HG02759 (cell line): ENCODE data around the gene CDC42.
"Not testable (repeated sequence)": the region's sequence is repeated elsewhere in the genome, so short reads cannot be mapped to it uniquely, and the experiment has no call there.

ENCODE experiments used
- ATAC-seq: cut with Tn5 transposase; IDR thresholded peaks from one replicate; pipeline ENCODE4 v1.9.1; 2021; ENCODE audit warnings: mild to moderate bottlenecking, moderate library complexity; ENCODE audit not compliant: unreplicated experiment

CDC42 gene

DNA sequence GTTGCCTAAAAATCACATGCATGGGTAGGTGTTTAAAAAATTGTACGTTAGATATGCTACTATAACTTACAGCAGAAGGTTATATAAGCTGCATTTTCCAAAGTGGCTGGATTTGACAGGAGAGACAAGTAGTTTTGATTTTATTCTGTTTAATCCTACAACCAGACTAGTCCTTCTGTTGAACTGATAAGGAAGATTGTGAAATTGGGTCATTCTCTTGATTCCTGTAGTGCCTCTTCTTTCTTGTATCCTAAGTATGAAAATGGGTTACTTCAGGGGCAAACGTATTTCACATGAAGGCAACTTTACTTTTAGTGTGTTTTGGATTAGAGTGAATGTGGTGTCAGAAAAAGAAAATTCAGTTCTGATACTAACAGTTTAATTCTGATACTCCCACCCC, 19.0 kb downstream of the CDC42 start:
- no peak for ATAC-seq

DNA sequence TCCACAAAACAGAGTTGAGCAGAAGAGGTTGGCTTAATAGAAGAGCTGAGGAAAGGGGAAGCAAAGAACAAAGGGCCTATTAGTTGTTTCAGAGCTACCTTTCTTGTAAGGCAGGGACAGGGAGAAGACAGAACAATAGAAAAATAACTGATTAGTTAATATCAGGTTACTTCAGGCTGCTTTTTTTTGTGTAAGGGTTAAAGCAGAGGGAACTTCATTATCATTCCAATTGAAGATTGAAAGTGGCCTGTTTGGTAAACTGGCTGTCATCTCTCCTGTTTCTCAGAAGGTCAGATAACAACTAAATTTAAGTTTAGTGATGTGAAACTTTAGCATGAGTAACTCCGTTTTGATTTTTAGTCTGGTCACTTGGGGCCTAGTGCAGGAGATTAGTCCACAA, 22.3 kb downstream of the CDC42 start:
- no peak for ATAC-seq

GRCh38 chr1:22075718-22076117, 23.2 kb downstream of the CDC42 start:
- ATAC-seq: no peak

GRCh38 chr1:22076346-22076745, 23.8 kb downstream of the CDC42 start:
- ATAC-seq: no peak

GRCh38 chr1:22077728-22078127, 25.2 kb downstream of the CDC42 start:
- ATAC-seq: no peak

DNA sequence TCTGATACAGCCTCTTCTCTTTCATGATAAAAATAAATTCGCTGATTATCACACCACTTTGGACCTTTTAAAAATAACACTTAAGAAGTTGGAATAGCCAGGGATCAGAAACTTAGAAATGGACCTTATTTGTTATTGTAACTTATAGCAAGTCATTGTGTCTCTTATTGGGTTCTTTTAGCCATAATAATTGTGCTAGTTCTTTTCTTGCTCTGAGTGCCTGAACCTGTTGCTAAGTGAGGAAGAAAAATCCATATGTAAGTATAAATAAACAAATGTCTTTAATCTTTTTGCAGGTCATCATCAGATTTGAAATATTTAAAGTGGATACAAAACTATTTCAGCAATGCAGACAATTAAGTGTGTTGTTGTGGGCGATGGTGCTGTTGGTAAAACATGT, 25.6 kb downstream of the CDC42 start:
- no peak for ATAC-seq

GRCh38 chr1:22080191-22080590, 27.7 kb downstream of the CDC42 start:
- ATAC-seq: no peak

- no peak for ATAC-seq
Observed at GRCh38 chr1:22088331-22088730, 35.8 kb downstream of the CDC42 start.

DNA sequence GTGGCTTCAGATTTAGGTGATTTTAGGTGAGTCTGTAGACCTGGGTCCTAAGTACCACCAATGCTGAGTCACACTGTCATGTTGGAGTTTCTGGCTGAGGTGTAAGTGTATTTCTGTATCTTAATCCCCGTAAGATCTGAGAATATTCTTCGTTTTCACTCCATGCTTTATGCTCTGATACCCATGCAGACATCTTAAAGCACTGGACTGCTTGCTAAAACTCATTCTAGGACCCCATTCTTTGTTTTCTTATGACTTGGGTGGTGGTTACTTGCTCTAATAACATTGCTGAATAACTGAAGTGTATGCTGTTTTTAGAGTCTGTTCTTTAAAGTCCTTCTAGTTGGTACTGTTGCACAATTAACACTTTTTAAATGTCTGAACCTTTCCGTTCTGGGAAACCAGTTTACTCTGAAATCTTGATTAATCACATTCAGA, 36.6 kb downstream of the CDC42 start:
- ATAC-seq: no peak

- ATAC-seq: no peak
Observed at GRCh38 chr1:22089787-22090186, 37.3 kb downstream of the CDC42 start.

DNA sequence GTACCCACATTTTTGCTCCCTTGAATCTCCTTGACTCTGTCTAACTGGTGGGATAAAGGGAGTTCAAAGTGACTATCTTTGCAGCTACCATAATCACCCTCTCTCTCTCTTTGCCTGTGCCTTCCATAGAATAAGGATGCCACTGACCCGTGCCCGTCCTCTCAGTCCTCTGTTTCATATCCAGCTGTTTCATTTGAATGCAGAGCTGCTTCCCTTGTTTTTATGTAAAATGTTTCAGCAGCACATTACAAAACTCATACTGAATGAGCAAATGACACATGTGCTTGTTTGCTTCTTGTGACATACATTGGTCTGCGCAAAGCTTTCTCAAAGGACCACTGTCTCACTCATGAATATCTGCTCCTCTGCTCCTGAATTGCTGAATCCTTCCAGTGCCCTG, 38.4 kb downstream of the CDC42 start:
- no peak for ATAC-seq

DNA sequence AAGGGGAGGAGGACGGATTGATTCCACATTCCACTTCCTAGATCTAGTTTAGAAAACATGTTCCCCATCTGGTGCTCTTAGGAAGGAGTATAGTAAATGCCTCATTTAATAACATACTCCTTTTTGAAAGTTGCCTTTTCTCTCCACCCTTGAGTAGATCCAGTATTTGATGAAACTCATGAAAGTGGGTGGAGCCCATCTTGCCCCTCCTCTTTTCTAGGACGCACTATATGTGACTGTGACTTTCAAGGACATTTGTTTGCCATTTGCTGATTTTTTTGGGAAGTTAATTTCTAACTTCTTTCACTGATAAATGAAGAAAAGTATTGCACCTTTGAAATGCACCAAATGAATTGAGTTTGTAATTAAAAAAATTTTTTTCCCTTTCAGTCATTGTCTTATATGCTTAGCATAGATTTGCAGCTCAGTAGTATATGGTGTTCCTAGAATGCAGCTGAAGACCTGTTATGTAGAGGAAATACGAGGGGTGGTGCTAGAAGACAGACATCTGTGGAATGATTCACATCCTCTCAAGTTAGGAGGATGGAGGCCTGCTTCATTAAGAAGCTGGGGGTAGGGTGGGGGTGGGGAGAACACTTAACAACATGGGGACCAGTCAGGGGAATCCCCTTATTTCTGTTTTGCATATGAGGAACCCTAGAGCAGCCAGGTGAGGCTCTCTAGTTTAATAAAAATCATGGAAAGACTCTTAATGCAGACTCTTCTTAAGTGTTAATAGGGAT, 39.7 kb downstream of the CDC42 start:
- not testable (repeated sequence) for ATAC-seq

GRCh38 chr1:22093513-22093912, 41.0 kb downstream of the CDC42 start:
- ATAC-seq: no peak

DNA sequence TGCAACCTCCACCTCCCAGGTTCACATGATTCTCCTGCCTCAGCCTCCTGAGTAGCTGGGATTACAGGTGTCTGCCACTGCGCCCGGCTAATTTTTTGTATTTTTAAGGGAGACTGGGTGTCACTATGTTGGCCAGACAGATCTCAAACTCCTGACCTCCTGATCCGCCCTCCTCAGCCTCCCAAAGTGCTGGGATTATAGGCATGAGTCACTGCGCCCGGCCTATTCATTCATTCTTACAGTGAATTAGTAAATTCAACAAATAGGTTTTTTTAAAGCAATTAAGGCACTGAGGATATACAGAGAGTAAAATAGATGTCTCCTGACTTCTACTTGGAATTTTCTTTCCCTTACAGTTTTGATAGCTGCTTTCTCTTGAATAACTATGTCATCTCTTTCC, 43.5 kb downstream of the CDC42 start:
- ATAC-seq: no peak

DNA sequence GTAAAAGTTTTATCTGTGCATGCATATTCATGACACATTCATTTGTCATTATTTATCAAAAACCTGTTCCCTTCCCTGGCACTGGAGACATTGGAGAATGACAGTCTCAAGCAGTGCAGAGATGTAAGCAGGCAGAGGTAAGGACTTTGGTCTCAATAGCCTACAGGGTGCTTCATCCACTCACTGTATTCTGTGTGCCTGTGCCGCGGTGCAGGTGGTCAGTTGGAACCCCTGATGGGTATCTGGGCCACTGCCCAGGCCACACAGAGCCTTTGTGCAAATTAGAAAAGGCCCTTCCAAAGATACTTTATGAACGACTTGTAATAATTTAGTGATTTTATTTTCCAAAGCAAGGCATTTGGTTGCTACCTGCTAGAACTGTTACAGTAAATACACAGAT, 44.0 kb downstream of the CDC42 start:
- ATAC-seq: no peak

- ATAC-seq: no peak
Observed at GRCh38 chr1:22098752-22099151, 46.2 kb downstream of the CDC42 start.

- no peak for ATAC-seq
Observed at GRCh38 chr1:22100168-22100567, 47.7 kb downstream of the CDC42 start.

GRCh38 chr1:22101199-22101598, 48.7 kb downstream of the CDC42 start:
- ATAC-seq: no peak

DNA sequence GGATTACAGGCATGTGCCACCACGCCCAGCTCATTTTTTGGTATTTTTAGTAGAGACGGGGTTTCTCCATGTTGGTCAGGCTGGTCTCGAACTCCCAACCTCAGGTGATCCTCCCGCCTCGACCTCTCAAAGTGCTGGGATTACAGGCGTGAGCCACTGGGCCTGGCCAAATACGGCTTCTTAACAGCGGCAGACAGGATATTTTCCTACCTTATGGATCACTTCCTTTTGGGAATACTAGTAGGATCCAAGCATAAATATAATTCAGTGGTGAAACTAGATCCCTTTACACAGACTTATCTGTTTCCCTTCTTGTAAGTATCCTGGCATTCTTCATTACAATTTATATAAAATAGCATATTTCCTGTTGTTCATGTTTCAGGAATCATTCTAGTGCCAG, 49.5 kb downstream of the CDC42 start:
- ATAC-seq: no peak

GRCh38 chr1:22102746-22103145, 50.2 kb downstream of the CDC42 start:
- no peak for ATAC-seq

DNA sequence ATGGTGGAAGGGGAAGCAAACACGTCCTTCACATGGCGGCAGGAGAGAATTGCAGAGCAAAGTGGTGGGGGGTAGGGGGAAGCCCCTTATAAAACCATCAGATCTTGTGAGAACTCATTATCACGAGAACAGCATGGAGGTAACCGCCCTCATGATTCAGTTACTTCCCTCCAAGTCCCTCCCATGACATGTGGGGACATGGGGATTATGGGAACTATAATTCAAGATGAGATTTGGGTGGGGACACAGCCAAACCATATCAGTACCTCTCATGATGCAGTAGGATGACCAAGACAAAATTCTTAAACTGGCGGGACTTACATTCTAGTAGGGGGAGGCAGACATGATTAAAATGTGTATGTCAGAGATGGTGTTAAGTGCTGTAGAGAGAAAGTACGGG, 51.6 kb downstream of the CDC42 start:
- ATAC-seq: no peak

DNA sequence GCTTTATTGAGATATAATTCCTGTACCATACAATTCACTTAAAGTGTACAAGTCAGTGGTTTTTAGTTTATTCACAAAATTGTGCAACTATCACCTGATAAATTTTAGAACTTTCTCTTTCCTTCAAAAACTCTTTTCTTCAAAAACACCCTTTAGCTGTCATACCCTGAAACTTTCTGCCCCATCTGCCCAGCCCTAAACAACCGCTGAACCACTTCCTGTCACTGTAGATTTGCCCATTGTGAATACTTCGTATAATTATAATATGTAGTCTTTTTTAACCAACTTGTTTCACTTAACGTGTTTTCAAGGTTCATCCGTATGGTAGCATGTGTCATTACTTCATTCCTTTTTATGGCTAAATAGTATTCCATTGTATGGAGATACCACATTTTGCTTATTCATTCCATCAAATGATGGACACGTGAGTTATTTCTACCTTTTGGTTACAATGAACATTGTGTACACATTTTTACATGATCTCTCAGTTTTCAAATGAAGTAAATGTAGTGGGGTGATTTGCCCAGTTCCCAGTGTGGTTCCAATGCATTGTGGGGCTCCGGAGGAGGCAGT, 52.4 kb downstream of the CDC42 start:
- ATAC-seq: no peak
